NT2/D1 (cell line): Measurements from ENCODE around the gene TTLL8.

Experiments used
- DNase-seq: peaks from one replicate; pipeline ENCODE4 v3.0.0-alpha.2; 2011; ENCODE audit warnings: low read depth, low spot score
- H3K27me3 ChIP-seq: 2 replicates; pipeline ENCODE4 v1.6.0; 2011; ENCODE audit warnings: mild to moderate bottlenecking; ENCODE audit not compliant: insufficient read length, insufficient read depth
- H3K36me3 ChIP-seq: 2 replicates; pipeline ENCODE4 v1.6.1; 2011; ENCODE audit warnings: mild to moderate bottlenecking, low read length, mixed read lengths; ENCODE audit not compliant: insufficient read depth, insufficient read length
- H3K4me1 ChIP-seq: 2 replicates; pipeline ENCODE4 v1.5.1; 2011; ENCODE audit not compliant: insufficient read depth, insufficient read length
- H3K4me3 ChIP-seq: 2 replicates; pipeline ENCODE4 v1.5.1; 2011; ENCODE audit warnings: low read depth; ENCODE audit not compliant: insufficient read length
- H3K9ac ChIP-seq: 2 replicates; pipeline ENCODE4 v1.6.0; 2011; ENCODE audit warnings: low read depth; ENCODE audit not compliant: insufficient read length
- H3K9me3 ChIP-seq: 2 replicates; pipeline ENCODE4 v1.5.1; 2011; ENCODE audit warnings: mild to moderate bottlenecking, low read length; ENCODE audit not compliant: insufficient read depth
- SUZ12 ChIP-seq: IDR thresholded peaks from 2 replicates; pipeline ENCODE4 v1.6.1; 2011; ENCODE audit not compliant: insufficient read length, insufficient read depth; ENCODE audit errors: extremely low read depth
- YY1 ChIP-seq: IDR thresholded peaks from 2 replicates; pipeline ENCODE4 v1.6.1; 2011; ENCODE audit not compliant: insufficient read length, insufficient read depth
- ZNF274 ChIP-seq: IDR thresholded peaks from 2 replicates; pipeline ENCODE4 v1.6.1; 2011; ENCODE audit warnings: mild to moderate bottlenecking, low read depth, low read length

Gene TTLL8

DNA sequence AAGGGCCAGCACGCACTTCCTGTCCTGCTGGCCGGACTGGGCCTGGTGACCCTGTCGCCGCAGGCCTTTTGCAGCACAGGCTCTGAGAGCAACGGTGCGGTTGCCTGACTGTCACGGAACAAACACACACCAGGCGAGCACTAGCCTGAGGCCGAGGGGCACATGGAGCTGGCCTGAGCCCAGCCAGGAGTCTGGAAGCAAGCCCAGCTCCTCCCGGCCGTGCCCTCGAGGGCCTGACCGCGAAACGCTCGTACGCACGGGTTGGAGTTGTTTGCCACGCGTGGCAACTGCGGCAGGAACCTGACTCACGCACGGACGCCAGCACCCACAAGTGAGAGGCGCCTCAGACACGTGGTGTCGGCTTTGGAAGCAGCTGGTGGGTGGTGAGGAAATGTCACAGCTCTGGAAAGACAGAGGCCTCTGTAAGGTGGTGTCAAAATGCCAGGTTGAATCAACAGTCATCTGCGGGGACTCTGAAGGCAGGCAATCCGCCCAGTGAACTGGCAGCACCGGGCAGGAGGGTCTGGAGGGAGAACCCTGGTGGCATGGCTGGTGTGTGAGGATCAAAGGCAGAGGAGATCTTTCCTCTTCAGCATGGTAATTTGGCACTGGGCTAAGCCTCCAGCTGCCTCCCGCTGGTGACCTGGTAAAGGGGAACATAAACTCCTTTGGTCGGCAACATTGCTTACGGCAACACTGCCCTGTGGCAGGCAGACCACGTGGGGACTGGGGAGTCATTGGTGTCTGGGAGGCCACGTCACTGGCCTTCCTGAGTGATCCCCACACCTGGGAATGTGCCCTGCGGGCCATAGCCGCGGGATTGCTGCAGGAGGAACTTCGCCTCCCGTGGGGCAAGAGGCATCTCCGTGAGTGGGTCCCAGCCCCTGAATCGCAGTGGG, 30.2 kb downstream of the TTLL8 start:
- Histone ChIP-seq H3K9me3 (no peaks in the 10 kb centered on the region), H3K4me1 (peaks cover 2% of the 10 kb centered on the region), H3K4me3 (no peak overlapping the region), H3K27me3 (peaks cover 23% of the 10 kb centered on the region), H3K9ac (no peak overlapping the region), H3K36me3 (no peaks in the 10 kb centered on the region)
- no peak for DNase-seq
- no peak for TF ChIP-seq YY1
- no peak for TF ChIP-seq SUZ12
- TF ChIP-seq ZNF274, result no peak

DNA sequence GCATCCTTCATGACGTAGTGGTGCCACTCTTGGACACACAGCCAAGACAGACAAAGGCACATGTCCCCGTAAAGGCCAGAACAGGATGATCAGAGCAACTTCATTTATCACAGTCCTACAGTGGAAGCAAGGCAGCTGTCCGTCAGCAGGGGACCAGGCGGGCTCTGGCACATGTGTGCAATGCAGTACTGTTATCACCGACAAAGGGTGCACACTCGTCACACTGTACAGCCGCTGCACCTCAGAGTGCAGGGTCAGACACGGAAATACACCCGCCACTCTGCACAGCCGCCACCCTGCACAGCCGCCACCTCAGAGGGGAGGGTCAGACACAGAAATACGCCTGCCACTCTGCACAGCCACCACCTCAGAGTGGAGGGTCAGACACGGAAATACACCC, 32.1 kb downstream of the TTLL8 start:
- H3K27me3 ChIP-seq, result peaks cover 19% of the 10 kb centered on the region
- DNase-seq, result no peak
- no peak overlapping the region for H3K9ac ChIP-seq
- no peak for TF ChIP-seq YY1
- TF ChIP-seq ZNF274, result no peak
- TF ChIP-seq SUZ12, result no peak
- H3K9me3 ChIP-seq, result no peaks in the 10 kb centered on the region
- no peaks in the 10 kb centered on the region for H3K36me3 ChIP-seq
- peaks cover 2% of the 10 kb centered on the region for H3K4me1 ChIP-seq
- no peak overlapping the region for H3K4me3 ChIP-seq

DNA sequence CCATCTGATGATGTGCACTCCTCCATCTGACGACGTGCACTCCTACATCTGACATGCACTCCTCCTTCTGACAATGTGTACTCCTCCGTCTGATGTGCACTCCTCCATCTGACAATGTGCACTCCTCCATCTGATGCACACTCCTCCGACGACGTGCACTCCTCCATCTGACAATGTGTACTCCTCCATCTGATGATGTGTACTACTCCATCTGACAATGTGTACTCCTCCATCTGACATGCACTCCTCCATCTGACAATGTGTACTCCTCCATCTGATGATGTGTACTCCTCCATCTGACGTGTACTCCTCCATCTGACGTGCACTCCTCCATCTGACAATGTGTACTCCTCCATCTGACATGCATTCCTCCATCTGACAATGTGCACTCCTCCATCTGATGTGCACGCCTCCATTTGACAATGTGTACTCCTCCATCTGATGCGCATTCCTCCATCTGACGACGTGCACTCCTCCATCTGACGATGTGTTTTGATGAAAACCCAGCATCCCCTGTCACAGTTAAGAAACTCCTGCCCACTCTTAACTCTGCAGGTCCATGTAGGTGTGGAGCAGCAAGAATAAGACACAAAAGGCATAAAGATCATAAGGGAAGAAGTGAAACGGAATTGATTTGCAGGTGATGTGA, 35.8 kb downstream of the TTLL8 start:
- TF ChIP-seq ZNF274, result no peak
- TF ChIP-seq SUZ12, result no peak
- TF ChIP-seq YY1, result no peak
- no peak overlapping the region for H3K4me3 ChIP-seq
- H3K27me3 ChIP-seq, result peaks cover 18% of the 10 kb centered on the region
- no peak for DNase-seq
- H3K36me3 ChIP-seq, result no peaks in the 10 kb centered on the region
- no peak overlapping the region for H3K9ac ChIP-seq
- peaks cover 12% of the 10 kb centered on the region; the same call in 1 of the 2 replicates for H3K9me3 ChIP-seq
- H3K4me1 ChIP-seq, result no peaks in the 10 kb centered on the region

DNA sequence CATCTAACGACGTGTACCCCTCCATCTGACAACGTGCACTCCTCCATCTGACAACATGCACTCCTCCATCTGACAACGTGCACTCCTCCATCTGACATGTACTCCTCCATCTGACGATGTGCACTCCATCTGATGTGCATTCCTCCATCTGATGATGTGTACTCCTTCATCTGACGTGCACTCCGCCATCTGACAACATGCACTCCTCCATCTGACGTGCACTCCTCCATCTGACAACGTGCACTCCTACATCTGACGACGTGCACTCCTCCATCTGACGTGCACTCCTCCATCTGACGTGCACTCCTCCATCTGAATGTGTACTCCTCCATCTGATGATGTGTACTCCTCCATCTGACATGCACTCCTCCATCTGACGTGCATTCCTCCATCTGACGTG, 37.5 kb downstream of the TTLL8 start:
- peaks cover 29% of the 10 kb centered on the region for H3K27me3 ChIP-seq
- H3K9ac ChIP-seq, result no peak overlapping the region
- no peak overlapping the region for H3K4me3 ChIP-seq
- peaks cover 12% of the 10 kb centered on the region; the same call in 1 of the 2 replicates for H3K9me3 ChIP-seq
- TF ChIP-seq SUZ12 (no peak), YY1 (no peak), ZNF274 (no peak)
- DNase-seq, result no peak
- H3K36me3 ChIP-seq, result no peaks in the 10 kb centered on the region
- no peaks in the 10 kb centered on the region for H3K4me1 ChIP-seq

DNA sequence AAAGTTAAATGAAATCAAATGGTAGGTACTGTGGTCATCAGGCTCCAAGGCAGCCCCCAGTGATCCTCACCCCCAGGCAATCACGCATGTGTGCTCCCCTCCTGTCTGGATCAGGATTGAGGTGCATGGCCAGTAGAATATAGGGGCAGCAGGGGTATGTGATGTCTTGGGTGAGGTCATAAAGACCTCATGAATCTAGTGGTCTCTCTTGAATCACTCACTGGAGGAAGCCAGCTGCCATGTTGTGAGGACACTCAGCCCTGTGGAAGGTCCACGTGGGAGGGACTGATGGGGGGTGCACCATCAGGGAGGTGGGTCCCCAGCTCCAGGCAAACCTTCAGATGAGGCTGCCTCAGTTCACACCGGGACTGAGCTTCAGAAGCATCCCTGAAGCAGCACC, 38.8 kb downstream of the TTLL8 start:
- Histone ChIP-seq H3K4me1 (peaks cover under 1% of the 10 kb centered on the region), H3K9me3 (peaks cover 12% of the 10 kb centered on the region; the same call in 1 of the 2 replicates), H3K36me3 (no peaks in the 10 kb centered on the region), H3K27me3 (peaks cover 39% of the 10 kb centered on the region), H3K4me3 (no peak overlapping the region), H3K9ac (no peak overlapping the region)
- DNase-seq, result no peak
- TF ChIP-seq ZNF274, result no peak
- no peak for TF ChIP-seq SUZ12
- TF ChIP-seq YY1, result no peak

DNA sequence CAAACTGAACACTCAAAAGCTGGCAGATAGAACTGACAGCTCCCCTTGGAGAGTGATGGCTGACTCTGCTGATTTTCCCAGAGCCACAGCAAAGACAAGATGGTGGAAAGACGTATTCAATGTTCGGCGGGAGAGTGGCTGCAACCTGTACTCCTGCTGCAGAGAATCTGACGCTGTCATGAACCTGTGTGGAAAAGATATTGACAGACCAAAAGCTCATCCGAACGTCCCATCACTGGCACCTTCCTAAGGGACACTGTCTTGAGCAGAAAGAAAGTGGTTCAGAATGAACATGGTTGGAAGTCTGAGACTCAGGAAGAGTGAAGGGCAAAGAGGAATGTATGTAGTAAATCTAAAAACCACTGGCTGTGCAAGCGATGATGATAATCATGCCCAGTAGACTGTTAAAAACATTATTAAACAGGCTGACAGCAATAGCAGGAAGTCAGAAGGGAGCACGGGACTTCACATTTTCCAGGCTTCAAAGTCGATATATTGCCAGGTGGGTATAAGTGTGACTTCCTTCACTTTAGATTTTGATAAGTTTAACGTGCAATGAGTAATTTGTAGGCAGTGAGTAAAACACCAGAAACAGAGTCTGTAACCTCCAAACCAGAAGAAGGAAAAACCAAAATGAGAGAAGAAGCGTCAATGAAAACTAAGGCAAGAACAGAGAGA, 39.4 kb downstream of the TTLL8 start:
- Histone ChIP-seq H3K27me3 (peaks cover 45% of the 10 kb centered on the region), H3K36me3 (no peaks in the 10 kb centered on the region), H3K4me3 (no peak overlapping the region), H3K9ac (no peak overlapping the region), H3K9me3 (peaks cover 12% of the 10 kb centered on the region; the same call in 1 of the 2 replicates), H3K4me1 (peaks cover 6% of the 10 kb centered on the region)
- DNase-seq, result no peak
- TF ChIP-seq ZNF274 (no peak), YY1 (no peak), SUZ12 (no peak)
